H7 (cell line): ENCODE results near the gene CKLF. TPM values are rescaled to one million over a fixed set of nuclear protein-coding genes. Genes with fewer than 3 reads are reported as not detected.

Source experiments
- total RNA-seq: library from RNA; depleted of rRNA; stranded (reverse); fragments of >200 nt; shearing (Covaris generic); gene quantifications from 2 replicates; pipeline ENCODE4 v1.2.3, GENCODE V29; 2014; rRNA removed

The CKLF gene
- total RNA-seq, 1 experiment from 2014 or later = 34.7 TPM

Other genes starting within 250 kb of the CKLF start
- gene CDH5, start 185.9 kb upstream of the CKLF start, total RNA-seq = not detected in 2 replicates
- 0.03 TPM in 1 of 2 replicates, not detected in the other for gene BEAN1, start 125.3 kb upstream of the CKLF start, total RNA-seq
- gene TK2, start 2.5 kb upstream of the CKLF start, total RNA-seq = 7.9 and 10.1 TPM in 2 replicates
- 1.4 and 2.1 TPM in 2 replicates for gene CMTM1, start 13.9 kb downstream of the CKLF start, total RNA-seq
- gene CMTM2, start 26.9 kb downstream of the CKLF start, total RNA-seq = 0.48 TPM in 1 of 2 replicates, not detected in the other
- gene CMTM3, start 52.1 kb downstream of the CKLF start, total RNA-seq = 12.5 and 18.6 TPM in 2 replicates
- gene CMTM4, start 144.2 kb downstream of the CKLF start, total RNA-seq = 23.2 and 39.6 TPM in 2 replicates
- gene DYNC1LI2, start 199.0 kb downstream of the CKLF start, total RNA-seq = 52.9 and 65.0 TPM in 2 replicates
- 0.11 TPM in 1 of 2 replicates, not detected in the other for gene TERB1, start 249.0 kb downstream of the CKLF start, total RNA-seq